NCI-H524 (cell line): ENCODE results near the gene AP1S3.
A peak's percentile ranks its signal among the peaks of the same experiment; 100 is the strongest.
"Not testable (repeated sequence)": the region's sequence is repeated elsewhere in the genome, so short reads cannot be mapped to it uniquely, and the experiment has no call there.

Experiments
- DNase-seq, 2 experiments: peaks; one replicate each; lab custom pipeline; 2025; lab: John Stamatoyannopoulos, UW

The AP1S3 gene

DNA sequence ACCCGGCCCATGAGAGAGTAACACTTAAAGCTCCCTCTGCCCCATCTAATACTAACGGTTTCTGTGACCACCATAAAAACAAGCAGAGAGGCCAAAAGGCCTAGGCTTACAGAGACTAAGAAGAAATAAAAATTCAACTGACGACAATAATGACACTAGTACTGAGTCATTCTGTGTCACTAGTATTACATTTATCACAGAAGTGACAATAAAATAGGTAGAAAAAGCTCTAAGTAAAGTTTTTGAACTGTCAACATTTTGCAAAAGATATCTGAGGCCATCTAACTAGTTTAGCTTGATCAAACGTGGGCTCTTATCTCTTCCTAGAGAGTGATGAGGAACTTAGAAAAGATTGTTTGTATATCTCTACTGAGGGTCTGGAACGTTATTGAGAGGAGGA is 35.6 kb downstream of the AP1S3 start:
- no peak for DNase-seq

DNA sequence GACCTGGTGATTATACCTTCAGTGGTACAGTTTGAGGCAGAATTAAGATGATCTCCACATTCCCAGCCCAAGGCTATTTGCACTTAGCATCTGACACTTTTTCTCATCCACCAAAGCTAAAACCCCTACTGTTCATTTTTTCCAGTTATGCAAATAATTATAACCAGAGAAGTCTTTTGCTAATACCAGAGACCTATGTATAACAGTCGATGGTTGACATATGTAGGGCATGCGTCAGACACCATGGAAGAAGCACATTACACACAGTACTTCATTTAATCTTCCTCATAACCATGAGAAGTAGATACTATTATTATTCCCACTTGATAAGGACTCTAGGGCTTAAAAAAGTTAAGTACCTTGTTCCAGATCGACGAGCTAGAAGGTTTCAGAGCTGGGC is 36.5 kb downstream of the AP1S3 start:
- no peak for DNase-seq

- DNase-seq: peak; percentile 5 to 41
These were observed 39.3 kb downstream of the AP1S3 start for GRCh38 chr2:223797811-223798721.

DNA sequence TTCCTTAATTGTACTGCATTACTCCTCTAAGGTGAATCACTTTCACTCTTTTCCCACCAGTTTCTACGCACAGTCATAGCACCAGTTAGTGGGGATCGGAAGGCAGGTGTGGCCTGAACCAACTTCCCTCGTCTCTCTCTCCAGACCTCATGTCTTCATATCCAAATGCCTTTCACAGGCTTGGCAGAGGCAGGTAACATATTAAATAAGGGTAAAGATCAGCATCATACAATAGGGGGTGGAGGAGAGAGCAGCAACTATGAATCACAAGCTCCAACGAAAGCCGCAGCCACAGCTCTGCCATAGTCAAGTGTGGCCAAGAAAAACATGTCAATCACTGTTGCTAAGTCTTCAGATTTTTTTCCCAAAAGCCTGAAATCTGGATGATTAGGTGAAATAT is 40.3 kb downstream of the AP1S3 start:
- DNase-seq: no peak

DNA sequence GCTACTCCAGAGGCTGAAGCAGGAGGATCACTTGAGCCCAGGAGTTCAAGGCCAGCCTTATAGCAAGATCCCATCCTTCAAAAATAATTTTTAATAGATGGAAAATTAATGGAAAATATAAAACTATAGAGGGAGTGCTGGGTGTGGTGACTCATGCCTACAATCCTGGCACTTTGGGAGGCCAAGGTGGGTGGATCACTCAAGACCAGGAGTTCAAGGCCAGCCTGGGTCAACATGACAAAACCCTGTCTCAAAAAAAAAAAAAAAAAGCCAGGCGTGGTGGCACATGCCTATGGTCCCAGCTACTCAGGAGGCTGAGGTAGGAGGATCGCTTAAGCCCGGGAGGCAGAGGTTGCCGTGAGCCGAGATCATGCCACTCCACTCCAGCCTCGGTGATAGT is 48.0 kb downstream of the AP1S3 start:
- DNase-seq: no peak

GRCh38 chr2:223788826-223789225 is 48.6 kb downstream of the AP1S3 start:
- no peak for DNase-seq

DNA sequence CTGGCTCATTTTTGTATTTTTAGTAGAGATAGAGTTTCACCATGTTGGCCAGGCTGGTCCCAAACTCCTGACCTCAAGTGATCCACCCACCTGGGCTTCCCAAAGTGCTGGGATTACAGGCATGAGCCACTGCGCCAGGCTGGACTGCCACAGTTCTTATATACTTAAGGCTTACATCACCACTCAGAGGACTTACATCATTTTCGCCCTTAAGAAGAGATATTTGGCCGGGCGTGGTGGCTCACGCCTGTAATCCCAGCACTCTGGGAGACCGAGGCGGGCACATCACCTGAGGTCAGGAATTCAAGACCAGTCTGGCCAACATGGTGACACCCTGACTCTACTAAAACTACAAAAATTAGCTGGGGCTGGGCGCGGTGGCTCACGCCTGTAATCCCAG is 49.3 kb downstream of the AP1S3 start:
- DNase-seq: not testable (repeated sequence)

DNA sequence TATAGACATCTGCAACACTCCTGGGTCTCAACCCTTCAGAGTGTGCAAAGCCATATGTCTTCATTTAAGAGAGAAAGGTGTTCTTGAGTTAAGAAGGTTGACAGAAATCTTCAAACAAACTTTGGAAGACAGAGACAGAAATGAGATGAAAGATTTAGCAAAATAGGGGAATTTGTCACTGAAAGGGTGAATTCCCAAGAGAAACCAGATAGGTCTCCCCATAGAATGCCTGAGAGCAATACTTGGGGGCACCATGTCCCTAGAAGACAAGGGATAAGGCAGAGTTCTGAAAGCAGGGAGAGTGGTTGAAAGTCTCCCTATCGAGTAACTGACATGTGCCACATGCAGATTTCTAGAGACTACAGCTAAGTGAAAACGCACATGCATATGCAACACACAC is 50.0 kb downstream of the AP1S3 start:
- no peak for DNase-seq

DNA sequence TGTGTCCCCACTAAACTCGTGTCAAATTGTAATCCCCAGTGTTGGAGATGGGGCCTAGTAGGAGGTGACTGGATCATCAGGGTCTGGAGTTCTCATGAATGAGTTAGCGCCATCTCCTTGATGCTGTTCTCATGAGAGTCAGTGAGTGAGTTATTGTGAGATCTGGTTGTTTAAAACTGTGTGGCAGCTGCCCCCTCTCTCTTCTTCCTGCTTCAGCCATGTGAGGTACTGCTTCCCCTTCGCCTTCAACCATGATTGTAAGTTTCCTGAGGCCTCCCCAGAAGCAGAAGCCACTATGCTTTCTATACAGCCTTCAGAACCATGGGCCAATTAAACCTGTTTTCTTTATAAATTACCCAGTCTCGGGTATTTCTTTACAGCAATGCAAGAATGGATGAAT is 50.4 kb downstream of the AP1S3 start:
- no peak for DNase-seq

DNA sequence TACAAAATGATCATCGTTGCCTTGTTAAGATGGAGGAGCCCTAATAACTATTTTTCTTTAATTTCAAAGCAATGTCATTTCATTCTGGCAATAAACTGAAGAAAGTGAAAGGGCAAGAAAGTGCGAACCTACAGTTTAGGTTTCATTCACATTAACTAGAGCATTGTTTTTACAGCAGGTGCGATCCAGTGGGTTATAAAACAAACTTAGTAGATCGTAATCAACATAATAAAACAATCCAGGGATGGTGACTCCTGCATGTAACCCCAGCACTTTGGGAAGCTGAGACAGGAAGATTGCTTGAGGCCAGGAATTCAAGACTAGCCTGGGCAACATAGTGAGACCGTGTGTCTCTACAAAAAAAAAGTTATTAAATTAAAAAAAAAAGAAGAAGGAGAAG is 51.1 kb downstream of the AP1S3 start:
- DNase-seq: no peak

DNA sequence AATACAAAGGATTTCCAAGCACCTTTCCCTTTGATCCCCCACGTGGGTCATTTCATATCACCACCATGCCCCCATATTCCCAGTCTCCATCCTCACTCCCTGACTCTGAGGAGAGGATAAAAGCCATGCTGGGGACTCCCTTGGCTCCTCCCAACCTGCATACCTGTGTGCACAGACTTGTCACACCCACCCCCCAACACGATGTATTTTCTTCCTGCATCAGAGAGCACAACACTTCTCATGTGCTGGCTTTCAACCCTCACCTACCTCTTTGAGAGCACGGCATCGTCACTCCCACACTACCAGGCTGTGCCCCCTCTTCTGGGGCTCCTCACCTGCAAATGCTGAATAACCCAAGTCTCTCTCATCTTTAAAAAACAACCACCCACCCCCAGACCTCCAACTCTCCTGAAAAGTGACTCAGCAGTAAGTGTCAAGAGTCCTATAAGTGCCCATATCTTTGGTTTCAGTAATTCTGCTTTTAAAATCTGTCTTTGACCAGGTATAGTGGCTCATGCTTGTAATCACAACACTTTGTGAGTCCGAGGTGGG is 53.1 kb downstream of the AP1S3 start:
- no peak for DNase-seq

DNA sequence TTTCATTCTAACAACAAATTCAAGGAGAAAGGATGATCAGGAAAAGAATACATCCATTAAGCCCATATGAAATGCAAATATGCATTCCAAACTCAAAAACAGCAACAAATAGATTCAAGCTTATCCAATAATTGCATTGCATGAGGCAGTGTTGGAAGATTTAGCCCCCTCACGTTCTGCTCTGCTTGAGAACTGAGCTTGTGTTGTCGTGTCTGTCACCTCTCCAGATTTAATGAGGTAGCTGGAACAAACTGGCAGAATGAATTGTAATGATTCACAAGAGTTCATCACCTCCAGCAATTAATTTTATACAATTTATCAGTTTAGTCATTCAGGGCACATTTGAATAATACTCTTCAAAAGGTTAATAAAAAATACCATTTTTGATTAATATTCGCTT is 54.8 kb downstream of the AP1S3 start:
- DNase-seq: no peak

- no peak for DNase-seq
These were observed 55.8 kb downstream of the AP1S3 start for GRCh38 chr2:223781560-223781959.

DNA sequence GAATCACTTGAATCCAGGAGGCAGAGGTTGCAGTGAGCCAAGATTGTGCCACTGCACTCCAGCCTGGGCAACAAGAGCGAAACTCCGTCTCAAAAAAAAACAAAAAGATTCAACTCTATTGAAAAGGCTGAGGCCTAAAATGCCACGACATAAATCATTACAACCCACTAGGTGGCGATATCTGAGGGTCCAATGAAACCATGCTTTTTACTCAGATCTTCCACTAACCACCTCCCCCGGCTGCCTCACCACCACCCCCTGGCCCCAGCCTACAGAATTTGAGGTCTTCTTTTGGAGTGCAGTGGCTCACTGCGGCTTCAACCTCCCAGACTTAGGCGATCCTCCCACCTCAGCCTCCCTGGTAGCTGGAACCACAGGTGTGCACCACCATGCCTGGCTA is 57.5 kb downstream of the AP1S3 start:
- DNase-seq: peak; percentile 5 to 29

GRCh38 chr2:223774193-223774592 is 63.2 kb downstream of the AP1S3 start:
- DNase-seq: no peak

GRCh38 chr2:223772363-223772762 is 65.0 kb downstream of the AP1S3 start:
- peak; percentile 15 to 81 for DNase-seq

DNA sequence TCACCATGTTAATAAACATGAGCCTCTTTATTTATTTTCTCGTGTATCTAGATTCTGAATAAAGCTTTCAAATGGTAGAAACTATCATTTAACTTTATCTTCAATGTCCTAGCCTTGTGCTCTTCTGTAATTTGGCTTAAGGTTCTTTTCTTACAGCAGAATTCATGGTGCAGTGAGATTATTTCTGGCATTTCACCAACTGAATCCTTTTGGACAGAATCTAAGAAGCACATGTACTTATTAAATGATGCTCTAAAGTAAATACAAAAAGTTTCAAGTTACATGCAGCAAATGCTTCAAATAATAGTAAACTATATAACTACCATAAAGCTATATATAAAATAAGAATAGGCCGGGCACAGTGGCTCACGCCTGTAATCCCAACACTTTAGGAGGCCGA is 65.9 kb downstream of the AP1S3 start:
- no peak for DNase-seq

DNA sequence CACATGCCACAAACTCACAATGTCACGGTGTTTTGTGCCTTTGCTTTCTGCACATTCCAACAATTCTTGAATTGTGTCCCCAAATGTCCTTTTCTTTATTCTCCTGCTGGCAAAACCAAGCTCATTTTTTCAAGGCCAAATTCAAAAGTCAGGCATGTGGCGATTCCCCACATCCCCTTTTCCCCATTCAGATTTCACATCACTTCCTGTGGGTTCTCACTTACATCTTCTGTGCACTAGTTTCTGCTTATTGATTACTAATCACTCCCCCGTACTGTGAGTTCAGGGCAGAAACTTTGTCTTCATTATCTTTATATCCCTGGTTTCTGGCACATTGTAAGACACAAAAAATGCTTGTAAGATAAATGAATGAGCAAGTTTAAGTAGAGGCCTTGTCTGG is 69.2 kb downstream of the AP1S3 start:
- DNase-seq: no peak

DNA sequence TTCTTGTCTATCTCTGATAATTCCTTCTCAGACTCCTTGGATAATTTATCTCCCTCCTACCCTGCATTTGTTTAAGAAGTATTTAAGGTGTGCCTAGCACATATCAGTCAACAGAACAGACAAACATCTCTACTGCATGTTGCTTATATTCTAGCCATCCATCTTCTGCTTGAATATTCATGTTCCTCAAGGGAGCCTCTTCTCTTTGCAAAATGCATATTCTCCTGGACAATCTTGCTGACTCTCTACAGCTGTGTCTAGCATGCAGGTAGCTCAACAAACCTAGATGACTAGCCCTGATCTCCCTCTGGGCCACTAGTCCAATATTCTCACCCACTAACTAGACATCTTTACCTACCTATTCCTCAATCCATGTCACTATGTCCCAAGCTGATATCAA is 70.0 kb downstream of the AP1S3 start:
- DNase-seq: no peak

DNA sequence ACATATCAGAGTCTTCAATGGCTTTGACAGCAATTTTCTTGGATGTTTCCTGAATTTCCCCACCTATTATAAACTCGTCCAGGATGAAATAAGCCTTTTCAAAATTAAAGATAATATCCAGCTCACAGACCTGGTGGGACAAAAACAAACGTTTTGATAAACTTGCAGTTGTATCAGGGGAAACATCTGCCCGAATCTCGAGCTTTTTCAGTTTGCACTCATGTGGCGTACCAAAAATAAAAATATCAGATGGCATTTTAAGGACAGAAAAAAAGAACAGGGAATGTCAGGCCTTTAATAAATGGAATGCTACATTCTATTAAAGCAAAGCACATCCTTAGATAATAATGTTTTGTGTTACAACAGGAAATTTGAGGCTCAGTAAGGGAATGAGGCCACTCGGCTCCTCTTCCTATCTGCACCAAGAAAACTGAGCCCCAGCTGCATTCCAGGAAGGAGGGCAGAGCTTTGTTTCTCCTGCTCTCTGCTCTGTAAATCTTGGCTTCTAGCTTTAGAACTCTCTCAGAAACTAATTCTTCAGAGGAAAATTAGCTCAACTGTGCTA is 72.1 kb downstream of the AP1S3 start:
- no peak for DNase-seq

DNA sequence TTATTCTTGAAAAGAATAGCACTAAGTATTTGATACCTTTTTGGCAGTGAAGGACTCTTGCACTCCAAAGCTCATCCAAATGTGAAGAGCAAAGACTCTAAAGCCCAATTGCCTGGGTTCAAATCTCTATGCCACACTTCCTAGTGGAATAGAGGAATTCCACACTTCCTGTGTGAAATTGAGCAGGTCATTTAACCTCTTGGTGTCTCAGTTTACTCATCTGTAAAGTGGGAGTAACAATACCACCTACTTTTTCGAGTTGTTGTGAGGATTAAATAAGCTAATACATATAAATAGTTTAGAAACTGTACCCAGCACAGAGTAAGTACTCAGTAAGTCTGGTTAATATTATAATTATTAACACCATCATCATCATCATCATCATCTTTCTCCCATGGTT is 72.6 kb downstream of the AP1S3 start:
- no peak for DNase-seq

GRCh38 chr2:223762853-223763252 is 74.5 kb downstream of the AP1S3 start:
- no peak for DNase-seq

DNA sequence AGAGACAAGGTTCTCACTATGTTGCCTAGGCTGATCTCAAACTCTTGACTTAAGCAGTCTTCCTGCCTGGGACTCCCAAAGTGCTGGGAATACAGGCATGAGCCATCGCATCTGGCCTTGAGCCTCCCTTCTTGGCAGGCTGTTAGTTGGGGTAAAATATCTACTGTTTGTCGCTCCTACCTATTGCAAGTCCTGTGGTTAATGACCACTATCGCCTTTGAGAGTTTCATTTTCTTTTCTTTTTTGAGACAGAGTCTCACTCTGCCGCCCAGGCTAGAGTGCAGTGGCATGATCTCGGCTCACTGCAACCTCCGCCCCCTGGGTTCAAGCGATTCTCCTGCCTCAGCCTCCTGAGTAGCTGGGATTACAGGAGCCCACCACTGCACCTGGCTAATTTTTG is 75.6 kb downstream of the AP1S3 start:
- not testable (repeated sequence) for DNase-seq
